ENCODE measurements around the gene GOLGA2.

Gene GOLGA2

GRCh38 chr9:128253140-128253990, 22.4 kb downstream of the GOLGA2 start:
- no peak for TF ChIP-seq CTCF (IDR thresholded peaks at IDR 0.05; ENCODE audit: low read depth, low read length)
- H3K9me3 ChIP-seq (ENCODE audit: severe bottlenecking), result peaks cover 2% of the 10 kb centered on the region
- H3K27ac ChIP-seq, result no peak overlapping the region
- no peak overlapping the region for H3K4me3 ChIP-seq (ENCODE audit: low read depth, low read length)
- H3K27me3 ChIP-seq (ENCODE audit: insufficient read depth, low read depth, severe bottlenecking), result no peaks in the 10 kb centered on the region
- no peak for DNase-seq
- peaks cover 82% of the 10 kb centered on the region for H3K36me3 ChIP-seq

GRCh38 chr9:128252317-128253139, 23.3 kb downstream of the GOLGA2 start:
- H3K27me3 ChIP-seq (ENCODE audit: insufficient read depth, low read depth, severe bottlenecking), result no peaks in the 10 kb centered on the region
- H3K4me3 ChIP-seq (ENCODE audit: low read depth, low read length), result no peak overlapping the region
- H3K27ac ChIP-seq, result no peak overlapping the region
- no peak for TF ChIP-seq CTCF (IDR thresholded peaks at IDR 0.05; ENCODE audit: low read depth, low read length)
- no peak for DNase-seq
- peaks cover 2% of the 10 kb centered on the region for H3K9me3 ChIP-seq (ENCODE audit: severe bottlenecking)
- H3K36me3 ChIP-seq, result peaks cover 82% of the 10 kb centered on the region

- no peak overlapping the region for H3K27ac ChIP-seq
- DNase-seq, result no peak
- H3K4me3 ChIP-seq (ENCODE audit: low read depth, low read length), result no peak overlapping the region
- H3K9me3 ChIP-seq (ENCODE audit: severe bottlenecking), result peaks cover 2% of the 10 kb centered on the region
- no peaks in the 10 kb centered on the region for H3K27me3 ChIP-seq (ENCODE audit: insufficient read depth, low read depth, severe bottlenecking)
- H3K36me3 ChIP-seq, result peaks cover 82% of the 10 kb centered on the region
- TF ChIP-seq CTCF (IDR thresholded peaks at IDR 0.05; ENCODE audit: low read depth, low read length), result no peak
Measured at GRCh38 chr9:128251732-128252100, 24.1 kb downstream of the GOLGA2 start.

- H3K36me3 ChIP-seq, result peaks cover 80% of the 10 kb centered on the region
- no peaks in the 10 kb centered on the region for H3K27me3 ChIP-seq (ENCODE audit: insufficient read depth, low read depth, severe bottlenecking)
- H3K9me3 ChIP-seq (ENCODE audit: severe bottlenecking), result peaks cover 2% of the 10 kb centered on the region
- no peak overlapping the region for H3K4me3 ChIP-seq (ENCODE audit: low read depth, low read length)
- H3K27ac ChIP-seq, result no peak overlapping the region
- TF ChIP-seq CTCF (IDR thresholded peaks at IDR 0.05; ENCODE audit: low read depth, low read length), result no peak
- no peak for DNase-seq
Measured at GRCh38 chr9:128250839-128251731, 24.7 kb downstream of the GOLGA2 start.

- H3K9me3 ChIP-seq (ENCODE audit: severe bottlenecking), result peaks cover 2% of the 10 kb centered on the region
- H3K36me3 ChIP-seq, result peaks cover 84% of the 10 kb centered on the region
- H3K27me3 ChIP-seq (ENCODE audit: insufficient read depth, low read depth, severe bottlenecking), result no peaks in the 10 kb centered on the region
- DNase-seq, result peak; percentile 81
- H3K27ac ChIP-seq, result no peak overlapping the region
- no peak for TF ChIP-seq CTCF (IDR thresholded peaks at IDR 0.05; ENCODE audit: low read depth, low read length)
- H3K4me3 ChIP-seq (ENCODE audit: low read depth, low read length), result no peak overlapping the region
Measured at GRCh38 chr9:128249908-128250838, 25.6 kb downstream of the GOLGA2 start.

Data from WERI-Rb-1 (cell line).